Testis (tissue), 2 donors: ENCODE data around the gene NFIL3.
"Not testable (repeated sequence)": the region's sequence is repeated elsewhere in the genome, so short reads cannot be mapped to it uniquely, and the experiment has no call there.

Experiments used
- POLR2A ChIP-seq: fragments of 450-650 bp; IDR thresholded peaks from one replicate; pipeline ENCODE4 v1.6.1; 2017; ENCODE audit warnings: antibody characterized with exemption, mild to moderate bottlenecking, moderate library complexity
- TF ChIP-seq, protein P1 (sequence below), 3 experiments: fragments of 450-650 bp in 2 of 3; fragments of 200-600 bp in 1 of 3; sonication (generic) in 1 of 3; IDR thresholded peaks; one replicate each; pipeline ENCODE4 v1.5.1; 2016 to 2019; ENCODE audit warnings: antibody characterized with exemption in 3 of 3, mild to moderate bottlenecking in 2 of 3, moderate library complexity in 1 of 3

DNA sequence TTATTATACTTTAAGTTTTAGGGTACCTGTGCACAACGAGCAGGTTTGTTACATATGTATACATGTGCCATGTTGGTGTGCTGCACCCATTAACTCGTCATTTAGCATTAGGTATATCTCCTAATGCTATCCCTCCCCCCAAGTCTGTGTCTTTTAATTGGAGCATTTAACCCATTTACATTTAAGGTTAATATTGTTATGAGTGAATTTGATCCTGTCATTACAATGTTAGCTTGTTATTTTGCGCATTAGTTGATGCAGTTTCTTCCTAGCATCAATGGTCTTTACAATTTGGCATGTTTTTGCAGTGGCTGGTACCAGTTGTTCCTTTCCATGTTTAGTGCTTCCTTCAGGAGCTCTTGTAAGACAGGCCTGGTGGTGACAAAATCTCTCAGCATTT is 47.9 kb upstream of the NFIL3 start:
- TF ChIP-seq, protein P1, sequence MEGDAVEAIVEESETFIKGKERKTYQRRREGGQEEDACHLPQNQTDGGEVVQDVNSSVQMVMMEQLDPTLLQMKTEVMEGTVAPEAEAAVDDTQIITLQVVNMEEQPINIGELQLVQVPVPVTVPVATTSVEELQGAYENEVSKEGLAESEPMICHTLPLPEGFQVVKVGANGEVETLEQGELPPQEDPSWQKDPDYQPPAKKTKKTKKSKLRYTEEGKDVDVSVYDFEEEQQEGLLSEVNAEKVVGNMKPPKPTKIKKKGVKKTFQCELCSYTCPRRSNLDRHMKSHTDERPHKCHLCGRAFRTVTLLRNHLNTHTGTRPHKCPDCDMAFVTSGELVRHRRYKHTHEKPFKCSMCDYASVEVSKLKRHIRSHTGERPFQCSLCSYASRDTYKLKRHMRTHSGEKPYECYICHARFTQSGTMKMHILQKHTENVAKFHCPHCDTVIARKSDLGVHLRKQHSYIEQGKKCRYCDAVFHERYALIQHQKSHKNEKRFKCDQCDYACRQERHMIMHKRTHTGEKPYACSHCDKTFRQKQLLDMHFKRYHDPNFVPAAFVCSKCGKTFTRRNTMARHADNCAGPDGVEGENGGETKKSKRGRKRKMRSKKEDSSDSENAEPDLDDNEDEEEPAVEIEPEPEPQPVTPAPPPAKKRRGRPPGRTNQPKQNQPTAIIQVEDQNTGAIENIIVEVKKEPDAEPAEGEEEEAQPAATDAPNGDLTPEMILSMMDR (IDR thresholded peaks at IDR 0.05) = not testable (repeated sequence)
- TF ChIP-seq POLR2A = not testable (repeated sequence)
